K562 (cell line): Measurements from ENCODE around the gene SIGLEC7. TPM values are rescaled to one million over a fixed set of nuclear protein-coding genes. Genes with fewer than 3 reads are reported as not detected.
A peak's percentile ranks its signal among the peaks of the same experiment; 100 is the strongest.

Experiments
- BACH1 ChIP-seq: fragments of 200-800 bp; sonication (Bioruptor generic); IDR thresholded peaks from 2 replicates; pipeline ENCODE4 v1.6.1; 2016; ENCODE audit warnings: missing genetic modification characterization, missing compliant biosample characterization
- C11orf30 ChIP-seq: fragments of 450-650 bp; IDR thresholded peaks from 2 replicates; pipeline ENCODE4 v1.6.1; 2016; ENCODE audit warnings: low read depth, mild to moderate bottlenecking
- CHD4 ChIP-seq: fragments of 200-600 bp; sonication (generic); IDR thresholded peaks from 3 replicates; pipeline ENCODE4 v1.6.1; 2012; ENCODE audit warnings: low read depth, mild to moderate bottlenecking, mixed read lengths, low read length, inconsistent platforms; ENCODE audit not compliant: insufficient read depth, insufficient replicate concordance, poor library complexity, severe bottlenecking
- JUNB ChIP-seq: fragments of 450-650 bp; formaldehyde crosslinking; conservative IDR thresholded peaks from 2 replicates; pipeline ENCODE4 v1.4.0; 2020; ENCODE audit warnings: mild to moderate bottlenecking
- LARP7 ChIP-seq: fragments of 450-650 bp; IDR thresholded peaks from 2 replicates; pipeline ENCODE4 v1.6.1; 2016
- MAFK ChIP-seq: IDR thresholded peaks from 2 replicates; pipeline ENCODE4 v1.6.1; 2011; ENCODE audit warnings: low read length, improper control_type of control experiment
- NR2F6 ChIP-seq: fragments of 450-650 bp; formaldehyde crosslinking; IDR thresholded peaks from 2 replicates; pipeline ENCODE4 v1.4.0; 2020; ENCODE audit warnings: mild to moderate bottlenecking
- PKNOX1 ChIP-seq: fragments of 450-650 bp; IDR thresholded peaks from 2 replicates; pipeline ENCODE4 v1.6.1; 2016
- PRDM10 ChIP-seq: fragments of 450-650 bp; IDR thresholded peaks from 2 replicates; pipeline ENCODE4 v1.6.1; 2018; ENCODE audit not compliant: partially characterized antibody
- RB1 ChIP-seq: fragments of 450-650 bp; IDR thresholded peaks from 2 replicates; pipeline ENCODE4 v1.6.1; 2017; ENCODE audit warnings: low read depth, mild to moderate bottlenecking
- RBM39 ChIP-seq: fragments of 200-400 bp; formaldehyde crosslinking; optimal IDR thresholded peaks from 2 replicates; pipeline ENCODE3; 2018; ENCODE audit warnings: low read depth, low read length
- STAG1 ChIP-seq: sonication (generic); formaldehyde crosslinking; IDR thresholded peaks from 2 replicates; pipeline ENCODE4 v1.5.0; 2020; ENCODE audit warnings: missing genetic modification reagents, borderline replicate concordance
- TAF9B ChIP-seq: fragments of 450-650 bp; IDR thresholded peaks from 2 replicates; pipeline ENCODE4 v1.6.1; 2018; ENCODE audit warnings: mild to moderate bottlenecking; ENCODE audit not compliant: partially characterized antibody
- UBTF ChIP-seq, 2 experiments: IDR thresholded peaks; 2 replicates each; pipeline ENCODE4 v1.6.1; 2012; ENCODE audit warnings: improper control_type of control experiment in 2 of 2, low read depth in 2 of 2, low read length in 2 of 2, borderline replicate concordance in 1 of 2
- ZBTB5 ChIP-seq: fragments of 450-650 bp; IDR thresholded peaks from 2 replicates; pipeline ENCODE4 v1.6.1; 2017; ENCODE audit warnings: antibody characterized with exemption
- ZNF316 ChIP-seq: fragments of 450-650 bp; IDR thresholded peaks from 2 replicates; pipeline ENCODE4 v1.6.1; 2016
- ZNF408 ChIP-seq: fragments of 250-450 bp; sonication (Bioruptor Pico); IDR thresholded peaks from 2 replicates; pipeline ENCODE4 v1.4.0; 2020; ENCODE audit warnings: low read depth, mild to moderate bottlenecking, moderate library complexity
- ZNF740 ChIP-seq, 3 experiments: fragments of 200-800 bp in 1 of 3; sonication (Bioruptor generic) in 1 of 3; sonication (generic) in 1 of 3; formaldehyde crosslinking in 1 of 3; IDR thresholded peaks; 2 replicates each; pipeline versions ENCODE4 v1.6.1 to v1.8.0; 2016 to 2022; ENCODE audit warnings: mild to moderate bottlenecking in 2 of 3, missing compliant biosample characterization in 2 of 3, missing genetic modification characterization in 2 of 3, missing genetic modification reagents in 1 of 3
- ZNF780A ChIP-seq: fragments of 250-450 bp; sonication (Bioruptor Pico); IDR thresholded peaks from 2 replicates; pipeline ENCODE4 v1.5.0; 2021; ENCODE audit warnings: mild to moderate bottlenecking
- polyA plus RNA-seq, 8 experiments: library from polyadenylated mRNA; depleted of rRNA in 4 of 8; stranded (reverse) in 5 of 8; unstranded in 3 of 8; fragments of >200 nt; fragmentation: Nextera tagmentation in 2 of 8; fragmentation: Illumina TruSeq in 1 of 8; extraction: Ambion mirVana in 2 of 8; extraction: Trizol in 1 of 8; gene quantifications; 2 replicates each; pipeline versions ENCODE4 v1.2.1 to v1.2.3, GENCODE V29; 2011 to 2014; ENCODE audit warnings: inconsistent platforms in 1 of 8, missing spikeins in 1 of 8
- total RNA-seq, 7 experiments: library from RNA; depleted of rRNA in 6 of 7; stranded (reverse); fragments of >200 nt in 6 of 7; fragmentation: Illumina TruSeq in 2 of 7; extraction: Trizol in 2 of 7; gene quantifications; 2 replicates each; pipeline versions ENCODE4 v1.2.1 to v1.2.3, GENCODE V29; 2011 to 2021; ENCODE audit warnings: low replicate concordance in 1 of 7

The SIGLEC7 gene
- total and polyA plus RNA-seq, 9 of the 15 experiments (the other 6 are each of a cell fraction or from before 2014, with no cell fraction given), result 0.10 to 0.12 TPM; not detected in 7

GRCh38 chr19:51164215-51164614 lies 22.1 kb downstream of the SIGLEC7 start (continued):
- TF ChIP-seq MAFK, result peak; percentile 83; the same call in 1 of the 2 replicates
- no peak for TF ChIP-seq STAG1 (CRISPR knock-in tag)
- peak; percentile 17 for TF ChIP-seq PRDM10
- no peak for TF ChIP-seq ZNF780A (CRISPR knock-in tag)
- TF ChIP-seq ZBTB5, result no peak
- no peak for TF ChIP-seq UBTF (IDR thresholded peaks at IDR 0.05; ENCODE audit: borderline replicate concordance in 1 of 2, low read depth in 2 of 2, low read length in 2 of 2)
- TF ChIP-seq JUNB, result no peak
- TF ChIP-seq PKNOX1, result no peak
- peak; percentile 89 for TF ChIP-seq C11orf30
- TF ChIP-seq ZNF408 (CRISPR knock-in tag), result no peak
- peak; percentile 94 for TF ChIP-seq ZNF316
- no peak for TF ChIP-seq LARP7
- peak; percentile 32; the same call in 1 of the 2 replicates for TF ChIP-seq BACH1 (tag)
- no peak for TF ChIP-seq ZNF740 (CRISPR knock-in tag; IDR thresholded peaks at IDR 0.05)
- TF ChIP-seq ZNF740 (tag; IDR thresholded peaks at IDR 0.05), result no peak
- no peak for TF ChIP-seq RB1
- TF ChIP-seq CHD4, result no peak
- no peak for TF ChIP-seq NR2F6 (CRISPR knock-in tag)
- TF ChIP-seq RBM39, result no peak
- TF ChIP-seq TAF9B, result no peak
